K562 (cell line): Measurements from ENCODE around the gene MYMX. TPM values are rescaled to one million over a fixed set of nuclear protein-coding genes. Genes with fewer than 3 reads are reported as not detected.

Experiments
- BDP1 ChIP-seq: IDR thresholded peaks from 3 replicates; pipeline ENCODE4 v1.6.1; 2011; ENCODE audit not compliant: insufficient read length, insufficient read depth
- BHLHE40 ChIP-seq: IDR thresholded peaks from 2 replicates; pipeline ENCODE4 v1.6.1; 2011; ENCODE audit warnings: low read length, improper control_type of control experiment
- CTCF ChIP-seq, 3 experiments: IDR thresholded peaks in 2 of 3; conservative IDR thresholded peaks in 1 of 3; 2 replicates each; pipeline ENCODE4 v1.5.1; 2011 to 2012; ENCODE audit warnings: low read length in 3 of 3, mild to moderate bottlenecking in 3 of 3, control low read depth in 2 of 3, improper control_type of control experiment in 1 of 3, inconsistent platforms in 1 of 3, low read depth in 1 of 3, mixed read lengths in 1 of 3, moderate library complexity in 1 of 3; ENCODE audit not compliant: insufficient read depth in 2 of 3
- E2F5 ChIP-seq: sonication (generic); formaldehyde crosslinking; IDR thresholded peaks from 2 replicates; pipeline ENCODE4 v1.8.0; 2022; ENCODE audit warnings: mild to moderate bottlenecking, missing genetic modification reagents
- FOXK2 ChIP-seq, 2 experiments: fragments of 450-650 bp; IDR thresholded peaks in 1 of 2; conservative IDR thresholded peaks in 1 of 2; 2 replicates each; pipeline ENCODE4 v1.6.1; 2016; ENCODE audit warnings: low read depth in 2 of 2, mild to moderate bottlenecking in 1 of 2
- GABPB2 ChIP-seq: fragments of 250-450 bp; sonication (Bioruptor Pico); conservative IDR thresholded peaks from 2 replicates; pipeline ENCODE4 v1.5.1; 2021; ENCODE audit warnings: mild to moderate bottlenecking
- HNRNPK ChIP-seq: fragments of 200-400 bp; formaldehyde crosslinking; IDR thresholded peaks from one replicate; pipeline ENCODE4 v1.6.1; 2018; ENCODE audit warnings: mild to moderate bottlenecking, low read depth, low read length; ENCODE audit not compliant: poor library complexity, severe bottlenecking
- MAFF ChIP-seq: IDR thresholded peaks from 2 replicates; pipeline ENCODE4 v1.6.1; 2012; ENCODE audit warnings: low read length, improper control_type of control experiment
- MAZ ChIP-seq, 2 experiments: fragments of 450-650 bp in 1 of 2; sonication (generic) in 1 of 2; formaldehyde crosslinking; IDR thresholded peaks in 1 of 2; conservative IDR thresholded peaks in 1 of 2; 2 replicates each; pipeline versions ENCODE4 v1.4.0 to v1.5.0; 2020; ENCODE audit warnings: mild to moderate bottlenecking in 1 of 2, missing genetic modification reagents in 1 of 2
- MNT ChIP-seq, 2 experiments: fragments of 450-650 bp; conservative IDR thresholded peaks; 2 replicates each; pipeline ENCODE4 v1.6.1; 2017; ENCODE audit warnings: mild to moderate bottlenecking in 2 of 2, moderate library complexity in 2 of 2
- MYBL2 ChIP-seq, 2 experiments: fragments of 450-650 bp in 1 of 2; sonication (generic) in 1 of 2; formaldehyde crosslinking in 1 of 2; IDR thresholded peaks; 2 replicates each; pipeline versions ENCODE4 v1.6.1 to v1.8.1; 2017 to 2022; ENCODE audit warnings: borderline replicate concordance in 1 of 2, inconsistent platforms in 1 of 2, low read depth in 1 of 2, mild to moderate bottlenecking in 1 of 2, missing genetic modification reagents in 1 of 2, moderate library complexity in 1 of 2
- MYC ChIP-seq, 2 experiments: fragments of 250-450 bp in 1 of 2; sonication (Bioruptor Pico) in 1 of 2; IDR thresholded peaks; 2 replicates each; pipeline versions ENCODE4 v1.5.1 to v1.6.1; 2012 to 2021; ENCODE audit warnings: low read depth in 2 of 2, borderline replicate concordance in 1 of 2, improper control_type of control experiment in 1 of 2, low read length in 1 of 2, mild to moderate bottlenecking in 1 of 2, moderate library complexity in 1 of 2
- NCOR1 ChIP-seq: fragments of 450-650 bp; IDR thresholded peaks from 2 replicates; pipeline ENCODE4 v1.6.1; 2016; ENCODE audit warnings: mild to moderate bottlenecking, moderate library complexity
- PATZ1 ChIP-seq: fragments of 250-450 bp; sonication (Bioruptor Pico); IDR thresholded peaks from 2 replicates; pipeline ENCODE4 v1.5.0; 2020; ENCODE audit warnings: mild to moderate bottlenecking, borderline replicate concordance
- POLR2AphosphoS2 ChIP-seq: IDR thresholded peaks from 2 replicates; pipeline ENCODE4 v1.6.1; 2012; ENCODE audit warnings: low read length, improper control_type of control experiment
- SP1 ChIP-seq: sonication (generic); formaldehyde crosslinking; IDR thresholded peaks from 2 replicates; pipeline ENCODE4 v1.8.1; 2022; ENCODE audit warnings: mild to moderate bottlenecking, missing genetic modification reagents
- SUPT5H ChIP-seq: fragments of 450-650 bp; IDR thresholded peaks from 2 replicates; pipeline ENCODE4 v1.6.1; 2016
- WHSC1 ChIP-seq: IDR thresholded peaks from one replicate; pipeline ENCODE4 v1.6.1; 2012; ENCODE audit warnings: low read length, control low read depth, inconsistent platforms
- ZSCAN32 ChIP-seq: fragments of 450-650 bp; formaldehyde crosslinking; IDR thresholded peaks from 2 replicates; pipeline ENCODE4 v1.4.0; 2020; ENCODE audit warnings: mild to moderate bottlenecking, moderate library complexity
- polyA plus RNA-seq, 8 experiments: library from polyadenylated mRNA; depleted of rRNA in 4 of 8; stranded (reverse) in 5 of 8; unstranded in 3 of 8; fragments of >200 nt; fragmentation: Nextera tagmentation in 2 of 8; fragmentation: Illumina TruSeq in 1 of 8; extraction: Ambion mirVana in 2 of 8; extraction: Trizol in 1 of 8; gene quantifications; 2 replicates each; pipeline versions ENCODE4 v1.2.1 to v1.2.3, GENCODE V29; 2011 to 2014; ENCODE audit warnings: inconsistent platforms in 1 of 8, missing spikeins in 1 of 8
- total RNA-seq, 7 experiments: library from RNA; depleted of rRNA in 6 of 7; stranded (reverse); fragments of >200 nt in 6 of 7; fragmentation: Illumina TruSeq in 2 of 7; extraction: Trizol in 2 of 7; gene quantifications; 2 replicates each; pipeline versions ENCODE4 v1.2.1 to v1.2.3, GENCODE V29; 2011 to 2021; ENCODE audit warnings: low replicate concordance in 1 of 7

Gene MYMX
- total and polyA plus RNA-seq, 9 of the 15 experiments (the other 6 are each of a cell fraction or from before 2014, with no cell fraction given): 0.12 TPM; not detected in 8

- TF ChIP-seq PATZ1 (no peak), GABPB2 (no peak), SUPT5H (0 out of 2 replicates have a peak, but pooled peaks have one; percentile 7), BDP1 (no peak), BHLHE40 (no peak), CTCF (IDR thresholded peaks at IDR 0.05 in 2 of 3, conservative IDR thresholded peaks at IDR 0.05 in 1 of 3; ENCODE audit: insufficient read depth in 2 of 3, low read depth in 1 of 3, low read length in 3 of 3) (peak; percentile 61 to 80 (median 65)), ZSCAN32 (CRISPR knock-in tag) (0 out of 2 replicates have a peak, but pooled peaks have one; percentile 10), NCOR1 (peak; percentile 42; the same call in 1 of the 2 replicates), POLR2AphosphoS2 (0 out of 2 replicates have a peak, but pooled peaks have one; percentile 31), MAZ (CRISPR knock-in tag; conservative IDR thresholded peaks at IDR 0.05 in 1 of 2, IDR thresholded peaks at IDR 0.05 in 1 of 2) (0 out of 4 replicates have a peak, but pooled peaks have one; percentile 12 to 49), WHSC1 (no peak), MAFF (no peak), E2F5 (CRISPR knock-in tag) (0 out of 2 replicates have a peak, but pooled peaks have one; percentile 51), SP1 (CRISPR knock-in tag) (0 out of 2 replicates have a peak, but pooled peaks have one; percentile 16), HNRNPK (no peak), MNT (conservative IDR thresholded peaks at IDR 0.05) (0 out of 4 replicates have a peak, but pooled peaks of 1 of the 2 experiments have one; percentile 14), MYC (IDR thresholded peaks at IDR 0.05; ENCODE audit: low read depth, low read length) (no peak), MYC (CRISPR knock-in tag; IDR thresholded peaks at IDR 0.05; ENCODE audit: borderline replicate concordance, low read depth) (no peak), FOXK2 (conservative IDR thresholded peaks at IDR 0.05 in 1 of 2, IDR thresholded peaks at IDR 0.05 in 1 of 2; ENCODE audit: low read depth in 2 of 2) (0 out of 4 replicates have a peak, but pooled peaks of 1 of the 2 experiments have one; percentile 32), MYBL2 (IDR thresholded peaks at IDR 0.05; ENCODE audit: low read depth) (no peak), MYBL2 (CRISPR knock-in tag; IDR thresholded peaks at IDR 0.05; ENCODE audit: borderline replicate concordance) (no peak)
Measured at GRCh38 chr6:44253307-44254101, 36.8 kb downstream of the MYMX start (continued).
